GM21737 (cell line): ENCODE results near the gene FBL.
A peak's percentile ranks its signal among the peaks of the same experiment; 100 is the strongest.
"Not testable (repeated sequence)": the region's sequence is repeated elsewhere in the genome, so short reads cannot be mapped to it uniquely, and the experiment has no call there.

ENCODE experiments used
- ATAC-seq: cut with Tn5 transposase; IDR thresholded peaks from one replicate; pipeline ENCODE4 v1.9.1; 2021; ENCODE audit warnings: mild to moderate bottlenecking, moderate library complexity; ENCODE audit not compliant: unreplicated experiment

The FBL gene

DNA sequence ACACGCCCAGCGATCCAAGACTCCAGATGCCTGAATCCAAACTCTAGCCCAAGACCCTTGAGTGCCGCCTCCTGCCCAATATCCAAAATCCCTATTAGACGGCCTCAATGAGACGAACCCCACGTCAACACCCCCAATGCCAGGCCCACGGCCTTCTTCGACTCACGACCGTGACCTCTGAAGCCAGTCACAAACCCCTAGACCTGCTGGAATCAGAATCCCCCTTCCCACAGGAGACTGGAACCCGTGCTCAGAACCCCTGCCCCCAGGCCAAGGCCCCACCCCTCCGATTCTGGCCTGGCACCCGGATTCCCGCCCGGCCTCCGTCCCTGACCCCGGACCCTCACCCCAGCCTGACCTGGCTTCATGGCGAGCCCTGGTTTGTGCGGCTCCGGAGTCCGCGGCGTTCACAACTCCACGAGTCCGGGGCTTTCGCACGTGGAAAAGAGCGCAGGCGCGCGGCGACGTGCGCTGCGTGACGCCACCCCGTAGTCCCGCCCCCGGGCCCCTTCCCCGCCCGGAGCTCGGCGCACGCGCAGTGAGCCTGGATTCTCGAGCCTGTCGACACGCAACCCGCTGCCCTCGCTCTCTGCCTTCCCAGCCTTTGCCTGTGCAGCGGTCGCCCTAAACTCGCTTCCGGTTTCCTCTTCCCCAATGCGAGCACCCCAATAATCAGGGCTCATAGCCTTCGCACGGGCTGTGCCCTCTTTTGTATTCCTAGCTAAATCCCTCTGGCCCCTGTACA lies at the start of gene FBL:
FBL (minus strand) TSS at position 447 of the 745 bp plus-strand sequence; CDS start at position 368, 79 bp downstream.
- peak; percentile 73 for ATAC-seq

DNA sequence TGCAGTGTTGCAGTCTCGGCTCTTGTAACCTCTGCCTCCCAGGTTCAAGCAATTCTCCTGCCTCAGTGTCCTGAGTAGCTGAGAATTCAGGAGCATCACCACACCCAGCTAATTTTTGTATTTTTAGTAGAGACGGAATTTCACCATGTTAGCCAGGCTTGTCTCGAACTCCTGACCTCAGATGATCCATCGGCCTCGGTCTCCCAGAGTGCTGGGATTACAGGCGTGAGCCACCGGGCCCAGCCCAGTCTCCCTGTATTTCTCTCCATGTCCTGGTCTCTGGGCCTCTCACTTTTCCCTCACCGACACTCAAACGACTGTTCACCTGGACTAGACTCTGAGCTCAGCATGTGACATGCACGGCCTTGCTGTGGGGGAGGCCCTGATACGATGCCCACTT lies 48.9 kb upstream of the FBL start:
- not testable (repeated sequence) for ATAC-seq

DNA sequence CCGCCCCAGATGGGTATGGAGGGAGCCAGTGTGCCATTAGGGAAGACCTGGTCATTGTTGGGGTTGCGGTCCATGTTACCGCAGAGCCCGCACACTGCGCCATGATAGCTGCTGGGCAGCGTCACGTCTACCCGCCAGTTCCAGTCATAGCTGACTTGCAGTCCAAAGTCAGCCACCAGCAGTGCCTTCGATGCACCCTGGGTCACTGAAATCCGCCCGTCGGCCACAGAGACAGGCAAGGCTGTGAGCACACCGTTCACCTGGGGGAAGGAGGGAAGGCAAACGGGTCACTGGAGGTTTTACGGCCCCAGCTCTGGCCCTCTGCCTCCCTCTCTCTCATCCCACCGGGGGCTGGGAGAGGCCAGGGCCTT lies 48.0 kb upstream of the FBL start:
- ATAC-seq, result not testable (repeated sequence)

DNA sequence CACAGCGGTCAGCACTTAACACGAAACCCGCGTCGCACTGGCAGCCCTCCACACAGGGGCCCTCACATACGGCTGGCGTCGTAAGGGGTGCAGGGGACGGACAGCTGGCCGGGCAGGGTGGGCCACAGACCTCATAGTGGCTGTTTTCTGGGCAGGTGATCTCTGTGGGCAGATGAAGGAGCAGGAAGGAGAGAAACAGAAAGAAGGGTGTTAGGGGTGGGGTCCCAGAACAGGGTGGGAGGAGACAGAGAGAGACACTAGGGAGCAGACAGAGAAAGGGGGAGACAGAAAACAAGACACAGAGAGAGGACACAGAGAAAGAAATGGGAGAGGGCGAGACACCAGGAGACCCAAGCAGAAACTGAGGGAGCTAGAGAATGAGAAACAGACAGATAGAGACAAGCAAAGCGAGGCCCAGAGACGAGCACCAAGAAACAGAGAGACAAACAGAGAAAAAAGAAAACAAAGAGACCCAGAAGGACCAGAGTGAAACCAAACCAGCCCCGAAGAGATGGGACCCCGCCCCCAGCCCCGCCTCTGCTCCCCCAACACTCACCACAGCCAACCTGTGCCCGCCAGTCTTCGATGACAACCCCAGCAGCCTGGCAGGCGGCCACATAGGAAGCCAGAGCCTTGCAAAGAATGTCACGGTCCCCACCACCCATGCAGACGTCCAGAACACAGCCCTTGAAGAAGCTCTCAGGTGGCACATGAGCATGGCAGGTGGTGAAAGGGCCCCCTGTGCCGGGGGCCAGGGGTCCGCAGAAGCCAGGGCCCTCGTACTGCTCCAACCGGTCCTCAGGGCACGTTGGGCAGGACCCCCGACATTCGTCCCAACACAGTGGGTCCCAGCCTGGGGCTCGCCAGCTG lies 47.4 kb upstream of the FBL start:
- not testable (repeated sequence) for ATAC-seq

DNA sequence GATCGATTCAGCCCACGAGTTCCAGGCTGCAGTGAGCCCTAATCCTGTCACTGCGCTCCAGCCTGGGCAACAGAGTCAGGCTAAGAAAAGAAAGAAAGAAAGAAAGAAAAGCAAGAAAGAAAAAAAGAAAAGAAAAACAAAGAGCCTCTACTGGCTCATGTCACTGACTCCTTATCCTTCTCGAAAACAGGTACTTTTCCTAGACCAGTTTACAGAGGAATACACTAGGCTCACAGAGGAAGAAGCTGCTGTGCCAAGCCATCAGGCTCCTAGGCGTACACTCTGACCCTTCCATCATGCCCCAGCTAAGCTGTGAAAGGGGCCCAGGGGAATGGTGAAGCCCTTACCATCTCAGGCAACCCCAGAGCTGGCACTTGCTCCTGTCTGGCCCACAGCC lies 46.3 kb upstream of the FBL start:
- ATAC-seq, result not testable (repeated sequence)

DNA sequence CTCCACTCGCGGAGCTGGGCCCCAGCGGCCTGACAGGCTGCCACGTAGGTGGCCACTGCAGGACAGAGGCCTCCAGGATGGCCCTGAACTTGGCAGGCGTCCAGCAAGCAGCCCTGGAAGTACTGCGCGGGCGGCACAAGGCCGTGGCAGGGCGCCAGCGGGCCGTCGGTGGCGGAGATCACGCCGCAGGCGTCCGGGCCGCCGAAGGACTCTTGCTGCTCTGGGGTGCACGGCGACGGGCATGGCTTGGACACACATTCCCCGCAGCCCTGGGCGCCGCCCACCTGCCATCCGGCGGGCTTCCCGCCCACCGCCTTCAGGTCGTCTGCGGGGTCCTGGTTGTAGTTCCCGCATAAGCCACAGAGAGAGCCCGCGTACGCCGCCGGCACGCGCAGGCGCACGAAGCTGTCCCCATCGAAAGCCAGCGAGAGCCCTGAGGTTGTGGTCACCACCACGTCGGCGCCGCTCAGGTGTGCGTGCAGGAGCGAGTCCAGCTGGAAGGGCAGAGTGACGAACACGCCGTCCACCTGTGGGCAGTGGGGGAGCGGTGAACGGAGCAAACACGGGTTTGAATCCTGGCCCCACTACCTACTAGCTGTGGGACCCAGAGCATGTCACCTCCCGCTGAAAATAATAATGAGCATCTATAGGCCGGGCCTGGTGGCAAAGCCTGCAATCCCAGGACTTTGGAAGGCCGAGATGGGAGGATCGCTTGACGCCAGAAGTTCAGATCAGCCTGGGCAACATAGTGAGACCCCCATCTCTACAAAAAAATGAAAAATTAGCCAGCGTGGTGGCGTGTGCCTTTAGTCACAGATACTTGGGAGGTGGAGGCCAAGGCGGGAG lies 45.7 kb upstream of the FBL start:
- ATAC-seq, result not testable (repeated sequence)

DNA sequence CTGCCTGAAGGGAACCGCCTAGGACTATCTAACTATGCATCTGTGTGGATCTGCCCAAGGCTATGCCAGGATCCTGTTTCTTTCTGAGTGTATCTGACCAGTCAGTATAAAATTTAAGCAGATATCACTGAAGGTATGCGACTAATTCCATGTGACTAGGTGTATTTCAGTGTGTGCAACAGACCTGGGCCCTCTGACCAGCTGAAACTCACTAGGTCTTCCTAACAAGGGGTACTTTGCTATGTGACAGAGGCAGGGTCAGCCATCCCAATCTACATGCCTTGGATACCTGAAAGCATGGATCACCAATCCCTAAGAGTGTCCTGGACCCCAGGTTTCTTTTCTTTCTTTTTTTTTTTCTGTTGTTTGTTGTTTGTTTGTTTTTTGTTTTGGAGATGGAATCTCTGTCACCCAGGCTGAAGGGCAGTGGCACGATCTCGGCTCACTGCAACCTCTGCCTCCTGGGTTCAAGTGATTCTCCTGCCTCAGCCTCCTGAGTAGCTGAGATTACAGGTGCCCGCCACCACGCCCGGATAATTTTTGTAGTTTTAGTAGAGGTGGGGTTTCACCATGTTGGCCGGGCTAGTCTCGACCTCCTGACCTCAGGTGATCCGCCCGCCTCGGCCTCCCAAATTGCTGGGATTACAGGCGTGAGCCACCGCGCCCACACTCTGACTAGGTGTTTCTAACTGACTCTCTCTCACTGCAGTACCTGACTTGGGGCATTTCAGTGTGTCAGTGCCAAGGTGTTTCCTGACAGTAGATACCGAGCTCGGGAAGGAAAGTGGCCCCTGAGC lies 44.8 kb upstream of the FBL start:
- ATAC-seq, result no peak

DNA sequence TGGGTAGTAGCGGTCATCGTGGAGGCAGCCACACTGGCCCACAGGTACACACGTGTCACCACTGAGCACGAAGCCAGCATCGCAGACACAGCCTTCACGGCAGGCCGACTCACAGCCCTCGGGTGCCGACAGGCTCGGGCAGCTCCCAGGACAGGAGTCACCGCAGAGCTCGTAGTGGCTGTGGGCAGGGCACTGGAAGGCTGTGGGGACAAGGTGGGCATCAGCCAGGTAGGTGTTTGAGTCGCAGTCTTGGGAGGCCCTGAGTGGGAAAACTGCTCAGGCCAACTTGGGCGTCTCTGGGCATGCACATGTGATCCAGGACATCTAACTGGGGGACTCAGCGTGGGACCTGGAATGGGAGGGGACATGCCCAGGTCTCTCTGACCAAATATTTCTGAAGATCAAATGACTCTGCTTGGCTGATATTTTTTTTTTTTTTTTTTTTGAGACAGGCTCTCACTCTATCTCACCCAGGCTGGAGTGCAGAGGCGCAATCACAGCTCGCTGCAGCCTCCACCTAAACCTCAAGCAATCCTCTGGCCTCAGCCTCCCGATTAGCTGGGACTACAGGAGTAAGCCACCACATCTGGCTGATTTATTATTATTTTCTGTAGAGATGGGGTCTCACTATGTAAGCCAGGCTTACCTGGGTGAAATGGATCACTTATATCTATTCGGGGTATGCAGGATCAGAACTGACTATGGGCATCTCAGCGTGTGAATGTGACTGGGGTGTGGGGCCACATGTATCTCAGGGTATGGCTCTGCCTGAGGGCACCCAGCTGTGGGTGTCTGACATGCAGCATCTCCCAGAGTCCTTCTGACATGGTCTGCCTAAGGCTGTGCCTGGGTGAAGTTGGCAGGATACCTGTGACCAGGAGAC lies 43.9 kb upstream of the FBL start:
- not testable (repeated sequence) for ATAC-seq

DNA sequence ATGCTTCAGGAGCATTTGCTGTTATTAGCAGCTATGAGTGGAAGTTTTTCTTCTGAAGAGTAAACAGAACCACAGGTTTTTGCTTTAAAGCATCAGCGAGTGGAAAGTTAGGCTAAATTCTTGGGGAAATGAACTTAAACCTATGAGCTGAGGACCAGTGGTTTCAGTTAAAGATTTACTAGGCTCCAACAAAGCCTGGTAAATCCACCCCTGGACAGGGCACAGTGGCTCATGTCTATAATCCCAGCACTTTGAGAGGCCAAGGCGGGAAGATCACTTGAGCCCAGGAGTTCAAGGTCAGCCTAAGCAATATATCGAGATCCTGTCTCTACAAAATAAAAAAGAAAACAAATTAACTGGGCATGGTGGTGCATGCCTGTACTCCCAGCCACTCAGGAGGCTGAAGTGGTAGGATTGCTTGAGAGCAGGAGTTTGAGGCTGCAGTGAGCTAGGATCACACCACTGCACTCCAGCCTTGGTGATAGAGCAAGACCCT lies 41.3 kb upstream of the FBL start:
- not testable (repeated sequence) for ATAC-seq

DNA sequence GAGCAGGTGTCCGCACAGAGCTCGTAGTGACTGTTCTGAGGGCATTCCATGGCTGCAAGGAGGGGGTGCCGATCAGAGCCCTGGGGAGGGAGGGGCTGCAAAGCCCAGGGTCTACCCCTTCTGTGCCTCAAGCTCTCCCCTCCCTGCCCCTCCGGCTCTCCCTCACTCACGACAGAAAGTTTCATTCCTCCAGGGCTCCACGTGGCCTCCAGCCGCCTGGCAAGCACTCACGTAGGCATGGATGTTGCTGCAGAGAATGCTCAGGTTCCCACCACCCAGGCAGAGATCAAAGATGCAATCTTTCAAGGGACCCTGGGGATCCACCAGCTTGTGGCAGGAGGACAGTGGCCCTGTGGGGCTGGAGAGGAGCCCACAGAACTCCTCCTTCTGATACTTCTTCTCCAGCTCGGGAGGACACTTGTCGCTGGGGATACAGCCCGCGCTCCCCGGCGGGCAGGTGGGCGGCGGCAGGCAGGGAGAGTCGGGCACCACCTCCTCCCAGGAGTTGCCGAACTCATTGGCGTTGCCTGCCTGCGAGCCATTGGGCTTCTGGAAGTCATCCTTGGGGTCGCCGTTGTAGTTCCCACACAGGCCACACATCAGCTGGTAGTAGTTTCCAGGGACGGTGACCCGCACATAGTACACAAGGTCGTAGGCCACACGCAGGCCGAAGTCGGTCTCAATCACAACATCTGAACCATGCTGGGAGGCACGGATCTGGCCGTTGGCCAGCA lies 39.8 kb upstream of the FBL start:
- not testable (repeated sequence) for ATAC-seq

DNA sequence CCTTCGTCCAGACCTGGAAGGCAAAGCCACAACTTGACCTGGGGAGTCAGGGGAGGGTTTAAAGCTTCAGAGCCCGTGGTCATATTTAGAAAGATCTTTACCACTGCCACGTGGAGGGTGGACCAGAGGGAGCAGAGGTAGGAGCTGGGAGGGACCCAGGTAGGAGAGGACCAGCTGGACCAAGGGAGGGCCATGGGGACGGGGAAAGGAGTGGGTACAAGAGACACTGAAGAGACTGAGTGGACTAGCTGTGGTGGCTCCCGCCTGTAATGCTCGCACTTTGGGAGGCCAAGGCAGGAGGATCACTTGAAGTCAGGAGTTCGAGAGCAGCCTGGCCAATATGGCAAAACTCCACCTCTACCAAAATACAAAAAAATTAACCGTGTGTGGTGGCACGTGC lies 38.5 kb upstream of the FBL start:
- ATAC-seq, result not testable (repeated sequence)

DNA sequence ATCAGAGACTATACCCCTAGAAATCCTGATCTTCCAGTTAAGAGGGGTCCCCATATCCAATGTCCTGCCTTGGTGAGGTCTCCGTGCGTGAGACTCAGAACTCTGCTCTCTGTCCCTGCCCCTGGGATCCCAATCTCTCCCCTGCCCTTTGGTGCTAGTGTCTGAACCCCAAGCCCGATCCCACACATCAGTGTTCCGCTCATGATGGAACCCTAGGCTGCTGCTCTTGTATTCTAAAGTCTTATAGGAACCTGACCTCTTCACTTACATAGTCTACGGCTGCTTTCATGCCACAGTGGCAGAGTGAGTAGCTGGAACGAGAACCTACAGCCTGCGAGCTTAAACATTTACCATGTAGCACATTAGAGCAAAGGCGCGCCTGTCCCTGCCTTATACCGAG lies 36.5 kb upstream of the FBL start:
- not testable (repeated sequence) for ATAC-seq

DNA sequence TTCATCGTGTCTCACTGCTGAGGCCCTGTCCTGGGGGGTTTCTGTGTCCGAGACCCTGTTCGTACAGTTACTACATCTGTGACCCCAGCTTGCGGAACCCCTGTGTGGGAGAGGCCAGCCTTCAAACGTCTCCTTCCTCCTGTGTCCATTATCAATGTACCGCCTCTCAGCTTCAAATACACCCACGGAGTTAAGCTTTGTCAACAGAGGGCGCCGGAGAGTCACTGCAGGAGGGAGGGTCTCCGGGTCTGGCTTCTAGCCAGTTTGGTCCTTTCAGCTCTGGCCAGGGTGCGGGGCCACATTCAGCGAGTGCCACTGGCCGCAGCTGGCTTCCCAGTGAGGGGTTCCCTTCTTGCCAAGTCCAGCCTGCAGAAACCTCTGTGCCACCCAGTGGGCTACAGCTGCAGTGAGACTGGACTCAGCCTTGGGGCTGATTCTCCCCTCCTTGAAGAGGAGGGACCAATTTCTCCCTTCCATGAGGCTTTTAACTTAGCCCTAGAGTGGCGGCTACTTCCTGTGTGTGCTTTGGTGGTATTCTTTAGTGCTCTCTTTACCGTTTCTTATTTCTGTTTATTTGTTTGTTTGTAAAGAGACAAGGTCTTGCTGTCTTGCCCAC lies 35.4 kb upstream of the FBL start:
- not testable (repeated sequence) for ATAC-seq

DNA sequence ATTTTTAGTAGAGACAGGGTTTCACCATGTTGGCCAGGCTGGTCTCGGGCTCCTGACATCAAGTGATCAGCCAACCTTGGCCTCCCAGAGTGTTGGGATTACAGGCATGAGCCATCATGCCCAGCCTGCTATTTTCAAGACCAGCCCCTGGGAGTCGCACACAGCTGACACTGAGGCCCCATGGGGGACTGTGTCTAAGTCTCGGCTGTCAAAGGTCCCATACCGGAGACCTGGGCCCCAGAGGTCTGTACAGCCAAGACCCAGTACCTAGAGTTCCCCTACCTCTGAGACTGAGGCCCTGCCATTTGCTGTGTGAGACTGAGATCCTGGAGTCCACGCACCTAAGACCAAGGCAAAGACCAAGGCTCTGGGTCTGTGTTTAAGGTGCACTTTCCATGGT lies 34.1 kb upstream of the FBL start:
- ATAC-seq, result not testable (repeated sequence)

DNA sequence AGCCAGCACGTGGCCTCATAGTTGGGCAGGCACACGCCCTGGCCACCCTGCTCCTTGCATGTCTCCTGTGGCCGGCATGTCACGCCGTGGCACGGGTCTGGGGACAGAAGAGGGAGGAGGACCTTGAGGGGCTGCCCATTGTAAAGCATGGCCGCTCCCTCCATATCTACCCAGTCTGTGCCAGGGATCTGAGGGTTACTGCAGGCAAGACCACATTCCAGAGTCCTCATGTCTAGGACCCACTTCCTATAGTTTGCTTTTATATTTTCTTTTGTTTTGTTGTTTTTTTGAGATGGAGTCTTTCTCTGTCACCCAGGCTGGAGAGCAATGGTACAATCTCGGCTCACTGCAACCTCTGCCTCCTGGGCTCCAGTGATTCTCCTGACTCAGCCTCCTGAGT lies 33.6 kb upstream of the FBL start:
- not testable (repeated sequence) for ATAC-seq

DNA sequence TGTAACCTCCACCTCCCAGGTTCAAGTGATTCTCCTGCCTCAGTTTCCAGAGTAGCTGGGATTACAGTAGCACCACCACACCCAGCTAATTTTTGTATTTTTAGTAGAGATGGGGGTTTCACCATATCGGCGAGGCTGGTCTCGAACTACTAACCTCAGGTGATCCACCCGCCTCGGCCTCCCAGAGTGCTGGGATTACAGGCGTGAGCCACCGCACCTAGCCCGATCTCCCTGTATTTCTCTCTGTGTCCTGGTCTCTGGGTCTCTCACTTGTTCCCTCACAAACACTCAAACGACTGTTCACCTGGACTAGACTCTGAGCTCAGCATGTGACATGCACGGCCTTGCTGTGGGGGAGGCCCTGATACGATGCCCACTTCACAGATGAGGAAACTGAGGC lies 32.7 kb upstream of the FBL start:
- ATAC-seq, result not testable (repeated sequence)

DNA sequence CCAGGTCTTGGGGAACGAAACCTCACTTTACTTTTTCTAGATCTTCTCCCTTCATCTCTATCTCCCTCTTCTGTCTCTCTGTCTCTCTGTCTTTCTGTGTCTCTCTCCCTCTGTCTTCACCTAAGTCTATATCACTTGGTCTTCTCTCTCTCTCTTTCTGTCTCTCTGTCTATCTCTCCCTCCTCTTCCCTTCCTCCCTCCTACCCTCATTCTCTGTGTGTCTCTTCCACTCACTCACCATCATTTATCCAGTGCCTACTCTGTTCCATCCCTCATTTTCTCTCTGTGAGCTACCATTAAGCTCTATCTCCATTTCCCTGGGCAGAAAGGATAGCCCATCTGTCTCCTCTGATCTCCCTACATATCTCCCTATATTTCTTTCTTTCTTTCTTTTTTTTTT lies 32.2 kb upstream of the FBL start:
- no peak for ATAC-seq

DNA sequence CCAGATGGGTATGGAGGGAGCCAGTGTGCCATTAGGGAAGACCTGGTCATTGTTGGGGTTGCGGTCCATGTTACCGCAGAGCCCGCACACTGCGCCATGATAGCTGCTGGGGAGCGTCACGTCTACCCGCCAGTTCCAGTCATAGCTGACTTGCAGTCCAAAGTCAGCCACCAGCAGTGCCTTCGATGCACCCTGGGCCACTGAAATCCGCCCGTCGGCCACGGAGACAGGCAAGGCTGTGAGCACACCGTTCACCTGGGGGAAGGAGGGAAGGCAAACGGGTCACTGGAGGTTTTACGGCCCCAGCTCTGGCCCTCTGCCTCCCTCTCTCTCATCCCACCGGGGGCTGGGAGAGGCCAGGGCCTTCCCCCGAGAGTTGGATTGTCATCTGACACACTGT lies 31.8 kb upstream of the FBL start:
- ATAC-seq, result not testable (repeated sequence)
